MM.1S (cell line): ENCODE data around the gene RUVBL2.

Source experiments
- DNase-seq: peaks from one replicate; pipeline ENCODE4 v3.0.0-alpha.2; 2015
- H2AFZ ChIP-seq: fragments of 300-600 bp; sonication (generic); 2 replicates; pipeline ENCODE4 v1.6.0; 2016; ENCODE audit warnings: antibody characterized with exemption, low read length
- H3F3A ChIP-seq: fragments of 300-600 bp; sonication (generic); 2 replicates; pipeline ENCODE4 v1.6.1; 2016; ENCODE audit warnings: mild to moderate bottlenecking, antibody characterized with exemption, low read length, moderate library complexity, mixed read lengths; ENCODE audit not compliant: insufficient read depth
- H3K27ac ChIP-seq: fragments of 300-600 bp; sonication (generic); 2 replicates; pipeline ENCODE4 v1.5.1; 2016; ENCODE audit warnings: mild to moderate bottlenecking, low read length
- H3K27me3 ChIP-seq: fragments of 300-600 bp; sonication (generic); replicated peaks from 2 replicates; pipeline ENCODE4 v1.6.0; 2016; ENCODE audit warnings: low read length; ENCODE audit not compliant: insufficient read depth
- H3K36me3 ChIP-seq: fragments of 300-600 bp; sonication (generic); replicated peaks from 2 replicates; pipeline ENCODE4 v1.6.1; 2016; ENCODE audit warnings: mild to moderate bottlenecking, low read length, mixed read lengths; ENCODE audit not compliant: insufficient read depth
- H3K4me1 ChIP-seq: fragments of 300-600 bp; sonication (generic); 2 replicates; pipeline ENCODE4 v1.6.1; 2016; ENCODE audit warnings: low read length, mixed read lengths
- H3K4me2 ChIP-seq: fragments of 300-600 bp; sonication (generic); 2 replicates; pipeline ENCODE4 v1.6.0; 2016; ENCODE audit warnings: low read depth, low read length
- H3K4me3 ChIP-seq: fragments of 300-600 bp; sonication (generic); 2 replicates; pipeline ENCODE4 v1.5.1; 2016; ENCODE audit warnings: low read length, mixed read lengths
- H3K79me2 ChIP-seq: fragments of 300-600 bp; sonication (generic); 2 replicates; pipeline ENCODE4 v1.6.1; 2016; ENCODE audit warnings: mixed run types, low read length, mixed read lengths
- H3K9ac ChIP-seq: fragments of 300-600 bp; sonication (generic); 2 replicates; pipeline ENCODE4 v1.6.1; 2016; ENCODE audit warnings: low read length, mixed read lengths
- H3K9me2 ChIP-seq: fragments of 300-600 bp; sonication (generic); replicated peaks from 2 replicates; pipeline ENCODE4 v1.6.1; 2016; ENCODE audit warnings: mild to moderate bottlenecking, low read length, mixed read lengths; ENCODE audit not compliant: insufficient read depth
- H3K9me3 ChIP-seq: fragments of 300-600 bp; sonication (generic); replicated peaks from 2 replicates; pipeline ENCODE4 v1.6.1; 2016; ENCODE audit warnings: mild to moderate bottlenecking, low read length, mixed read lengths; ENCODE audit not compliant: insufficient read depth
- H4K20me1 ChIP-seq: fragments of 300-600 bp; sonication (generic); 2 replicates; pipeline ENCODE4 v1.6.1; 2016; ENCODE audit warnings: mild to moderate bottlenecking, low read length, moderate library complexity, mixed read lengths; ENCODE audit not compliant: insufficient read depth
- EZH2 ChIP-seq: fragments of 300-600 bp; sonication (generic); optimal IDR thresholded peaks from 2 replicates; pipeline ENCODE3; 2017; ENCODE audit warnings: low read depth, mild to moderate bottlenecking, antibody characterized with exemption, low read length, mixed read lengths
- EZH2phosphoT487 ChIP-seq: fragments of 300-600 bp; sonication (generic); IDR thresholded peaks from 2 replicates; pipeline ENCODE4 v1.6.1; 2018; ENCODE audit warnings: antibody characterized with exemption, low read length
- TF ChIP-seq, protein P1 (sequence below): fragments of 300-600 bp; sonication (generic); IDR thresholded peaks from 2 replicates; pipeline ENCODE4 v1.5.1; 2016; ENCODE audit warnings: antibody characterized with exemption, low read length, mixed read lengths

The RUVBL2 gene

DNA sequence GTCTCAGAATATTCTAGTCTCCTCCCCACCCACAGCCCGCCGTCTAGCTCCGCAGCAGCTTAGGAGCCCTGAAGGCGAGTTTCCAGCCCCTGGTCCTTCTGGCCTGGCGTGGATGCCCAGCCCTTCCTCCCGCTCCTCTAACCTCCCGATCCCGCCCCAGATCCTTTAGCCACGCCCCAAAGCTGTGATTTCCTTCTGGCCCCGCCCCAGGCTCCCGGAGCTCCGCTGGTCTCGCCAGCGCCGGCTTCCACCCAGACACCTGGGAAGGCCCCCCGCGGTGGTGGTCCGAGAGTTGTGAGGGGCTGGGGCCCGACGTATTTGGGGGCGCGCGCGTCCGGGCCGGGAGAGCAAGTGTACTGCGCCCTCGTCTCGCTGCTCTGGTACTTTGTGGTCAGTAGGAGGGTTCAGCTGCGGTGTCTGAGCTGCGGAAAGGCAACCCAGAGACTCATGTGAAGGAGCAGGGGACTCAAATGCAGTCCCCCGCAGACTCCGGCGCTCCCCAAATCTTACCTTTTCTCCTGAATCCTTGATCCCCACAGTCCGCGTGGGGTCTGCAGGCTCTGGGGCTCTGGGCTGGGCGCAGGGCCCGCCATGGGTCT, 64.0 kb downstream of the RUVBL2 start, which contains the start of gene CGB7:
CGB7 (minus strand) TSS at position 114 of the 599 bp plus-strand sequence. CDS start 2,374 bp downstream, outside the sequence.
- Histone ChIP-seq H3K36me3 (no peaks in the 10 kb centered on the region), H2AFZ (0 out of 2 replicates have a peak within 1 kb of the TSS, but pooled peaks have one; percentile 67), H3K9ac (no peak within 1 kb of the TSS; the same call in 1 of the 2 replicates), H3K4me1 (peaks cover 14% of the 10 kb centered on the region), H3K9me3 (no peaks in the 10 kb centered on the region), H4K20me1 (no peaks in the 10 kb centered on the region), H3K79me2 (no peaks in the 10 kb centered on the region), H3K4me3 (peak within 1 kb of the TSS; percentile 57), H3F3A (no peaks in the 10 kb centered on the region), H3K4me2 (peak within 1 kb of the TSS; percentile 94), H3K9me2 (no peaks in the 10 kb centered on the region), H3K27ac (no peak within 1 kb of the TSS), H3K27me3 (peaks cover 76% of the 10 kb centered on the region)
- DNase-seq: no peak
- no peak for TF ChIP-seq EZH2phosphoT487
- no peak for TF ChIP-seq EZH2
- TF ChIP-seq, protein P1, sequence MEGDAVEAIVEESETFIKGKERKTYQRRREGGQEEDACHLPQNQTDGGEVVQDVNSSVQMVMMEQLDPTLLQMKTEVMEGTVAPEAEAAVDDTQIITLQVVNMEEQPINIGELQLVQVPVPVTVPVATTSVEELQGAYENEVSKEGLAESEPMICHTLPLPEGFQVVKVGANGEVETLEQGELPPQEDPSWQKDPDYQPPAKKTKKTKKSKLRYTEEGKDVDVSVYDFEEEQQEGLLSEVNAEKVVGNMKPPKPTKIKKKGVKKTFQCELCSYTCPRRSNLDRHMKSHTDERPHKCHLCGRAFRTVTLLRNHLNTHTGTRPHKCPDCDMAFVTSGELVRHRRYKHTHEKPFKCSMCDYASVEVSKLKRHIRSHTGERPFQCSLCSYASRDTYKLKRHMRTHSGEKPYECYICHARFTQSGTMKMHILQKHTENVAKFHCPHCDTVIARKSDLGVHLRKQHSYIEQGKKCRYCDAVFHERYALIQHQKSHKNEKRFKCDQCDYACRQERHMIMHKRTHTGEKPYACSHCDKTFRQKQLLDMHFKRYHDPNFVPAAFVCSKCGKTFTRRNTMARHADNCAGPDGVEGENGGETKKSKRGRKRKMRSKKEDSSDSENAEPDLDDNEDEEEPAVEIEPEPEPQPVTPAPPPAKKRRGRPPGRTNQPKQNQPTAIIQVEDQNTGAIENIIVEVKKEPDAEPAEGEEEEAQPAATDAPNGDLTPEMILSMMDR: no peak

DNA sequence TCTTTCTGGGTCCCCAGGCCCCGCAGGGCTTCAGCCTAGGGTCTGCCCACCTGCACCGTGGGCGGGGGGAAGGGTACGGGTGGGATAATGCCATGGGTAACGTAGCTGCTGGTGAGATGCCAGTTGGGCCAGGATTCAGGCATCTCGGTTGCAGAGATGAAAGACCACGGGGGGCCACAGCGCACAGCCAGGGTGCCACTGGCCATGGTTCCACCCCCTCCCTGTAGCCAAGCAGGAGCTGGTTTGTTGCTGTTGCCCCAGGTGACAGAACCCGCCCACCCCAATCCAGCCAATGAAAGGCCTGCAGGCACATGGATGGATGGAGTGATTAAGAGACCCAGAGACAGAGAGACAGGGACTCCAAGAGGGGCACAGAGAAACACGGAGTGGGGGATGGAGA, 64.9 kb downstream of the RUVBL2 start:
- TF ChIP-seq, protein P1: no peak
- TF ChIP-seq EZH2 (no peak), EZH2phosphoT487 (no peak)
- H3K79me2 ChIP-seq: no peaks in the 10 kb centered on the region
- H3K36me3 ChIP-seq: no peaks in the 10 kb centered on the region
- H2AFZ ChIP-seq: no peak overlapping the region
- no peak overlapping the region for H3K4me3 ChIP-seq
- no peak overlapping the region for H3K9ac ChIP-seq
- no peak overlapping the region for H3K27ac ChIP-seq
- no peak overlapping the region for H3K4me2 ChIP-seq
- H3K9me2 ChIP-seq: no peaks in the 10 kb centered on the region
- H3K4me1 ChIP-seq: peaks cover 14% of the 10 kb centered on the region
- no peaks in the 10 kb centered on the region for H3K9me3 ChIP-seq
- no peak for DNase-seq
- no peaks in the 10 kb centered on the region for H4K20me1 ChIP-seq
- no peaks in the 10 kb centered on the region for H3F3A ChIP-seq
- peaks cover 78% of the 10 kb centered on the region for H3K27me3 ChIP-seq

DNA sequence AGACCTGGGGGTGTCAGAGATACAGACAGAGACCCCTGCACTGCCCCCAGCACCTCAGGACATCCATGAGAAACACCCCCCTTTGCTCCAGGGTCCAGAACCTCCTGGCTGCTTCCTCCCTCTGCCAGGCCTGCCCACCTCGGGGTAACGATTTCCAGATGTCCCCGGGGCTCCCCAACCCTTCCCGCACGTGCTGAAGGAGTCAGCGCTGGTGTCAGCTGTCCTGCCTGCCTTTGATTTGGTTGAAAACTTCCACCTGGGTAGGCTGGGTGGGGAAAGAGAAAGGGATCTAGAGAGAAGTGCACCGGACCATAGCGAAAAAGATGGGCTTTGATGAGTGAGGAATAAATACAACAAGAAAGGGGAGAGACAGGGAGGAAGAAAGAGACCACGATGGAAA, 65.4 kb downstream of the RUVBL2 start:
- H3K79me2 ChIP-seq: no peaks in the 10 kb centered on the region
- TF ChIP-seq EZH2phosphoT487 (no peak), EZH2 (no peak)
- TF ChIP-seq, protein P1: no peak
- H3F3A ChIP-seq: no peaks in the 10 kb centered on the region
- H3K4me2 ChIP-seq: no peak overlapping the region
- H3K4me3 ChIP-seq: no peak overlapping the region
- H3K27me3 ChIP-seq: peaks cover 81% of the 10 kb centered on the region
- H3K9ac ChIP-seq: no peak overlapping the region
- no peaks in the 10 kb centered on the region for H3K9me3 ChIP-seq
- no peaks in the 10 kb centered on the region for H4K20me1 ChIP-seq
- no peak overlapping the region for H2AFZ ChIP-seq
- no peaks in the 10 kb centered on the region for H3K9me2 ChIP-seq
- H3K27ac ChIP-seq: no peak overlapping the region
- no peaks in the 10 kb centered on the region for H3K36me3 ChIP-seq
- no peak for DNase-seq
- peaks cover 14% of the 10 kb centered on the region for H3K4me1 ChIP-seq
